ENCODE measurements around the gene MAPKAPK3.
A peak's percentile ranks its signal among the peaks of the same experiment; 100 is the strongest.

The MAPKAPK3 gene

DNA sequence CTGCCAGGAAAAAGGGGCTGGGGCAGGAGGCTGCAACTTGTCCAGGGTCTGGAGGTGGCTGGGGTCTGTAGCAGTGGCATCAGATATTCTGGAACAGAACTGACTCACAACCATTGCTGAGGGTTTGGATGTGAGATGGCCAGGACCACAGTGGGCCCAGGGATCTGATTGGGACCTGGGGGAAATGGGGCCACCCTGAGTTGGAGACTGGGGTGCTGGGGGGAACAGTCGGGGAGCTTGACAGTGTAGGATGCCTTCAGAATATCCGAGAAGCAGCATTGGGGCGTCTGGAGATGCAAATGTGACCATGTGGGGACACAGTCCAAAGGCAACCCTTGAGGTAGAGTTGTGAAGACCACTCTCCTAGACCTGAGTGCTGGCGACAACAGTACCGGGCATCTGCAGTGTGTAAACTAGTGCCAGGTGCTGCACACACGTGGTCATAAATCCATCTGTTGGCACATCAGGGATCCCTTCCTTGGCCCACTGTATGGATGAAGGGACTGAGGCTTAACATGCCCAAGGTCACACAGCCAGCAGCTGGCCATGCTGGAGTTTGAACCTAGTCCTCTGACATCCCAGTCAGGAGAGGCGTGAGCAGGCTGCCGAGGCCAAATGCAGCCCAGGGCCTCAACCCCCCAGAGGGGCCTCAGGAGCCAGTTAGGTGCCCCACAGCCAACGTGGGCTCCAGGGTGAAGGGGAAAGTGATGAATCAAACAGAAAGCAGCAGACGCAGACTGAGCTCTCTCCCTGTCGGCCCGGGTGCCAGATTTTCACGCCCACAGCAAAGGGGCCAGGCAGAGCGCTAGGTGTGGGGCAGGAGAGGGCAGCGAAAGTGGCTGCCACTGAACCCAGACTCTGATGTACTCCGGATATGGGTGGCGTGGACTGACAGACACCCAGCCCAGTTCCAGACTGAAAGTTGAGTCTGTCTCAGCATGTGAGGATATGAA, 28.9 kb upstream of the MAPKAPK3 start:
- DNase-seq: no peak

DNA sequence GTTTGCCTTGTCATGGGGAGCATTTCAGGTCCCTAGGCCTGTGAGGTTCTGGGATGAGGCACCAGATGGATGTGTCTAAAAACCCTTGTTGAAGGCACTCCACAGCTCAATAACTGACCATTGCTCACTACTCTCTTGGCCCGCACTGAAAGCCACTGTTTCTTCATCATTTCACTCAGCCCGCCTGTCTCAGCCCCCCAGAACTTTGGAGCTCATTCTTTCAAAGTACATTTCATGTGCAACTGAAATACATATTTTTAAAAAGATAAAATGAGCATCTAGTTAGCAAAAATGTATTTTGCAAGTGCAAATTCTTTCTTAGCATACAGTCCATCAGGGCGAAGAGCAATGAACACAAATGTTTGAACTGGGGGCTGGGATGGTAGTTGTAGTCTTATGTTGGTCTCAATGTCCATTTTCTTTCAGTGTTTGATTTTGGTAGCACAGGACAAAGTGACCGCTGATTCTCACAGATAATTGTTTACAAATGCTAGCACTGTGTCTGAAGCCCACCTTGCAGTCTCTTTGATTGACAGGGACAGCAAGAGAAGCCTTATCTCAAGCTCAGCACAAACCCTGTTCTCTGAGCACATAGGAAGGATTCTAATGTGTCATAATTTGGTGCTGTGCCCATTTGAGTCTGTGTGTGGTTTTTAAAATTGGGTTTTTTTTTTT, 28.1 kb upstream of the MAPKAPK3 start:
- DNase-seq: no peak

DNA sequence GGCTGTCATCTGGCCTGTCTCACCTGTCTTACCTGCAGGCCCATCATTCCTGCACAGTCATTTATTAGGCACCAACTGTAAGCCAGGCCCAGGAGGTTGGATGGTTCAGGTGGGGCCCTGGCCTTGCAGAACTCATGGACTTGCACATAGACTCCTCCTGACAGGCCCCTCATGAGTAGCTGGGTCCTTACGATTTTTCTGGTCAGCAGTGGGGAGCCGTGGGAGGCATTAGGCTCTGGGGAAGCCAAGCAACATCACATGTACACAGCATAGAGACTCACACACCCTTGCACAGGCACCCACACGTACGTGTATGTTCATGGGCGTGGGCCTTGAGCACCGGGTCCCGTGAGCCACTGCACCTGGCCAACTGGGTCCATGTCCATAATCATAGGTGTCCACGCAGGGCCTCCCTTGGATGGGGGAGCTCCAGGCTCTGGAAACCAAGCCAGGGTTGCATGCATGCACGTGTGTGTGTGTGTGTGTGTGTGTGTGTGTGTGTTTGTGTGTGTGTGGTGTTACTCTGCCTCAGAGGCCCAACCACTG, 25.7 kb upstream of the MAPKAPK3 start:
- DNase-seq: no peak

- no peak for DNase-seq
These were observed 24.4 kb upstream of the MAPKAPK3 start for GRCh38 chr3:50592568-50592967.

- DNase-seq: no peak
These were observed 22.6 kb upstream of the MAPKAPK3 start for GRCh38 chr3:50594253-50594785.

- no peak for DNase-seq
These were observed 17.7 kb upstream of the MAPKAPK3 start for GRCh38 chr3:50599115-50599715.

DNA sequence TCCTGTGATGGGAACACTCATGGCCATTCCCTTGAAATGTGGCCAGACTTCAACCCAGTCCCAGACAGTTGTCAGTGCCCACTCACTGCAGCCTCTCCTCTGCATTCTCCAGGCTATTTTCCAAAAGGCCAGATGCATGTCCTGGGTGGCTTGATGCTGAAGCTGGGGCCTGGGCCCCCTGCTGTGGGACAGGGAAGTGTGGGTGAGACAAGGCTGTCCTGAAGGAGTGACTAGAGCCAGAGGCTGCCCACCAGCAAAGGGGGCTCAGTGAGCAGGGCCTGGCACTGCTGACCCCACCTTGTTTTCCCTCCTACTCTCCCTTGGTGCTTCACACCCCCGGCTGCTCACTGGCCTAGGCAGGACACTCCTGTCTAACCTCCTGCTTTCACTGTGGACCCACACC, 17.2 kb upstream of the MAPKAPK3 start:
- no peak for DNase-seq

- DNase-seq: no peak
These were observed 16.7 kb upstream of the MAPKAPK3 start for GRCh38 chr3:50600141-50600753.

GRCh38 chr3:50600841-50601591, 15.9 kb upstream of the MAPKAPK3 start:
- DNase-seq: peak; percentile 97

GRCh38 chr3:50602595-50603191, 14.3 kb upstream of the MAPKAPK3 start:
- DNase-seq: no peak

DNA sequence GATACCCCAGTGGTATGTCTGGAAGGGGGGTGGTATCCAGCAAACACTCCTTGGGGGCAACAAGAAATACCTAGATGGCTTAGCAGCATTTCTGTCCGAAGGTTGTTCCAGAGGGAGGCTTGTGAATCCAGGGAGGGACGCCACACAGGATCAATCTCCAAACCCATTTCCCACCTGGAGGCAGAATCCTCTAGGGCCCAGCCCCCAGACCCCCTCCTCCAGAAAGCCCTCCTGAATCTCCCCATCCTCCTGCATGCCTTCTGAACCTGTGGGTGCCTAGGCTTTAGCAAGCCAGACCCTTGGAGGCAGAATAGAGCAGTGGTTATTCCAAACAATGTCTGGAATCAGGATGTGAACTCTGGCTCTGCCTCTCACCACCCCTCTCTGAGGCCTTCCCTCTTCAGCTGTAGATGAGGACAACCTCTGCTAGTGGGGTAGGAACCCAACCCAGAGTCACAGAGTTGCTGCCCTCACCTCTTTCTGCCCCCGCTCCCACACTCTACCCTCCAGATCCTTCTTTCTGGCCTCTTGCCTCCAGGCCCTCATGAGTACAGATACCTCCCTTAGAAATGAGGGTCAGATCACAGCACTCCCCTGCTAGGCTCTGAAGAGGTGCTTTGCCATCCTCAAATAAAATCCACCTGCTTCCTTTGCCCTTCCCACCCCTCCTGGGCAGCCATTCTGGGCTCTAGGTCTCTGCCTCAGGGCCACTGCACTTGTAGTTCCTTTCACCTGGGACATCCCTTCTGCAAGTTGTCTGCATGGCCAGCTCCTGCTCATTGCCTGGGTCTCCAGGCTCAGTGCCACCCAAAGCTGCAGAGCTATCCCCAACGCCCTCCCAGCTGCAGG, 13.5 kb upstream of the MAPKAPK3 start:
- no peak for DNase-seq

- DNase-seq: no peak
These were observed 12.8 kb upstream of the MAPKAPK3 start for GRCh38 chr3:50604110-50604621.

DNA sequence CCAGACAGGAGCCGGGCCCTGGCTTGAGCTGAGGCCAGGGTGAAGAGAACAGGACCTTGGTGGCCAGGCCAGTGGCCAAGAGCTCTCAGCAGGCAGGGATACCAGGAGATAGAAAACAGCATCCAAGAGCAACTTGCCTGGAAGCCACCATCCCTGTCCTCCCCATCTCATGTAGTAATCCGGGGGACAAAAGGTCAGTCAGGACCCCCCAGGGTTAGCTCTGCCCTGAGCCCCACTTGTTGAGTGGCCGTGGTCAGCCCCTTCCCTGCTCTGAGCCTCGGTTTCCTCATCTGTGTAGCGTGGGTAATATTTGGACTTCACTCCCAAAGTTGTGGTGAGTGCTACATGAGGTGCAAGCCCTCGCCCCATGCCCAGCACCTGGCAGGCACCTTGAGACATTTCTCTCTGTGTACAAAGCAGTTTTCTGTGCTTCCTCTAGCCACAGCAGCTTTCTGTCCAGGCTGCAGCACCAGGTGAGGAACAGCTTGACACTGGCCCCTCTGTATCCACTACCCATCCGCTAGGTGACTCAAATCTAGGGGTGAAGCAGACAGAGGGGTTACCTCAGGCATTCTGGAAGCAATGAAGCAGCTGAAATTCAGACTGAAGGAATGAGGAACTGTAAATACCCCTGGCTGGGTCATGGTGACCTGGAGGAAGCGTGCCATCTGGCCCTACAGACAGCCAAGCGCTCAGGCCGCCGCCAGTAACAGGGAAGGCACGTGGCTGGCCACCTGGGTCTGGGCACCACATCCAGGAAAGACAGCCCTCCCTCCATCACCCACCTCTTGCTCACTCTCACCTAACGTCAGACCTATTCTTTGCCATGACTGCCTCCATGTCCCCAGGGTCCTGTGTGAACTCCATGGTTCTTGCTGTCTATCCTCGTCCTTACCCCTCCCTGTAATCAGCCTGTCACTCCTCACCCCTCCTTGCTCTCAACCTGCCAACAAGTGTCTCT, 12.0 kb upstream of the MAPKAPK3 start:
- DNase-seq: no peak

- DNase-seq: no peak
These were observed 11.0 kb upstream of the MAPKAPK3 start for GRCh38 chr3:50605901-50606326.

- DNase-seq: no peak
These were observed 10.4 kb upstream of the MAPKAPK3 start for GRCh38 chr3:50606596-50606995.

- no peak for DNase-seq
These were observed 9.5 kb upstream of the MAPKAPK3 start for GRCh38 chr3:50607271-50608091.

GRCh38 chr3:50608278-50608677, 8.7 kb upstream of the MAPKAPK3 start:
- no peak for DNase-seq
